Fibroblast of mammary gland (primary cell): ENCODE data around the gene ZNF32.

Source experiments
- DNase-seq: peaks from one replicate; pipeline ENCODE4 v3.0.0-alpha.2; 2010; ENCODE audit warnings: low read depth
- H3K4me3 ChIP-seq: 2 replicates; pipeline ENCODE4 v1.5.1; 2011; ENCODE audit warnings: low read depth, mild to moderate bottlenecking, low read length, moderate library complexity; ENCODE audit not compliant: control insufficient read depth
- CTCF ChIP-seq: conservative IDR thresholded peaks from 2 replicates; pipeline ENCODE4 v1.5.1; 2011; ENCODE audit warnings: low read depth, low read length, inconsistent platforms; ENCODE audit not compliant: control insufficient read depth, insufficient read depth

ZNF32 gene

GRCh38 chr10:43693602-43694001 is 44.9 kb upstream of the ZNF32 start:
- no peak for TF ChIP-seq CTCF
- DNase-seq: no peak
- no peak overlapping the region for H3K4me3 ChIP-seq

GRCh38 chr10:43692051-43692825 is 43.6 kb upstream of the ZNF32 start:
- no peak for TF ChIP-seq CTCF
- no peak overlapping the region for H3K4me3 ChIP-seq
- peak; percentile 82 for DNase-seq

- no peak overlapping the region for H3K4me3 ChIP-seq
- peak; percentile 37 for DNase-seq
- peak; percentile 17 for TF ChIP-seq CTCF
Observed at GRCh38 chr10:43691485-43691884, 42.8 kb upstream of the ZNF32 start.

GRCh38 chr10:43689955-43690771 is 41.5 kb upstream of the ZNF32 start:
- peak; percentile 49 for TF ChIP-seq CTCF
- peak; percentile 73 for DNase-seq
- H3K4me3 ChIP-seq: peak overlapping the region; percentile 56

- TF ChIP-seq CTCF: no peak
- H3K4me3 ChIP-seq: peak overlapping the region; percentile 47
- peak; percentile 42 for DNase-seq
Observed at GRCh38 chr10:43689618-43689954, 40.9 kb upstream of the ZNF32 start.

- DNase-seq: no peak
- no peak for TF ChIP-seq CTCF
- H3K4me3 ChIP-seq: no peak overlapping the region
Observed at GRCh38 chr10:43689007-43689491, 40.4 kb upstream of the ZNF32 start.
